Upper lobe of left lung (tissue), 4 donors: ENCODE data around the gene GALNT18.

ENCODE experiments used
- CTCF ChIP-seq, 6 experiments: fragments of 450-650 bp in 4 of 6; fragments of 200-600 bp in 2 of 6; sonication (generic) in 2 of 6; IDR thresholded peaks; one replicate each; pipeline ENCODE4 v1.5.1; 2016 to 2019; ENCODE audit warnings: antibody characterized with exemption in 6 of 6
- POLR2A ChIP-seq, 4 donors: fragments of 450-650 bp; IDR thresholded peaks; one replicate each; pipeline ENCODE4 v1.5.1; 2016 to 2017; ENCODE audit warnings: antibody characterized with exemption in 4 of 4, mild to moderate bottlenecking in 2 of 4
- POLR2AphosphoS5 ChIP-seq, 2 donors: sonication (generic); formaldehyde crosslinking; IDR thresholded peaks; one replicate each; pipeline ENCODE4 v1.5.1; 2017; ENCODE audit warnings: antibody characterized with exemption in 2 of 2

DNA sequence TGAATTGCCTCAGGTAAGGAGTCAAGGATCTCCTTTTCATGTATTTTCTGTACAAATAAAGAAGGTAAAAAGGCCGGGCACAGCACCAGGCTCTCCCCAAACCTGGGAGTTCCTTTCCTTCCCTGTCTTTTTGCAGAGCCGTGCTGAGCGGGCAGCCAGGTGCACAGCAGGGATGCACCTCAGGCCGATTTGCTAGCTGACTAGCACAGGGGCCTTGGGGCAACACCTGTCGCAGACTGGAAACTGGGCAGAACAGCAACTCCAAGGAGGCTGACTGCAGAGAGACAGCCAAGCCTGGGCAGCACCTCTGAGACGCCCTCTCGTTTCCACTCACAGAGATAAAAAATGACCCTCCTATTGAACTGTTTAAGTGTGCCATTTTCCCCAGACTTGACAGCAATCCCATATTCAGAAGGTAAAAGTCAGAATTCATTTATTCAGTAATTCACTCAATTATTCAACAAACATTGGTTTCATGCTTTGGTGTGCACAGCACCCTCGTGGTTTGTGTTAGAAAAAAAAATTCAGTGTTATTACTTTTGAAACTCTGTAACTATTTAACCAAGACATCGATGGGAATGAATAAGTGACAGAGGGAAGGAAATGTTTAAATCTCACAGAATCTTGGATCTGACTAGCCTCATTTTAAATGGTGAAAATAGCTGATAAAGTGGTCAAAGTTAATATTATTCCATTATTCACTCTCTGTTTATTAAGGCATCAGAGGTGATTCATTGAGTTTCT is 120.9 kb downstream of the GALNT18 start:
- TF ChIP-seq CTCF (IDR thresholded peaks at IDR 0.05) (no peak), POLR2AphosphoS5 (IDR thresholded peaks at IDR 0.05) (no peak), POLR2A (IDR thresholded peaks at IDR 0.05) (no peak)
